Panc1 (cell line): ENCODE data around the gene KCNMB1.

Experiments used
- CTCF ChIP-seq: fragments of 450-650 bp; IDR thresholded peaks from 2 replicates; pipeline ENCODE4 v1.5.1; 2017; ENCODE audit warnings: mild to moderate bottlenecking
- REST ChIP-seq, 2 experiments: IDR thresholded peaks; 2 replicates each; pipeline ENCODE4 v1.6.1; 2011 to 2012; ENCODE audit warnings: low read depth in 2 of 2, control low read depth in 1 of 2, low read length in 1 of 2, mild to moderate bottlenecking in 1 of 2, moderate library complexity in 1 of 2; ENCODE audit not compliant: insufficient read depth in 1 of 2
- SIN3A ChIP-seq: IDR thresholded peaks from 2 replicates; pipeline ENCODE4 v1.6.1; 2012; ENCODE audit warnings: low read depth, mild to moderate bottlenecking, low read length, moderate library complexity, borderline replicate concordance; ENCODE audit not compliant: insufficient read depth

DNA sequence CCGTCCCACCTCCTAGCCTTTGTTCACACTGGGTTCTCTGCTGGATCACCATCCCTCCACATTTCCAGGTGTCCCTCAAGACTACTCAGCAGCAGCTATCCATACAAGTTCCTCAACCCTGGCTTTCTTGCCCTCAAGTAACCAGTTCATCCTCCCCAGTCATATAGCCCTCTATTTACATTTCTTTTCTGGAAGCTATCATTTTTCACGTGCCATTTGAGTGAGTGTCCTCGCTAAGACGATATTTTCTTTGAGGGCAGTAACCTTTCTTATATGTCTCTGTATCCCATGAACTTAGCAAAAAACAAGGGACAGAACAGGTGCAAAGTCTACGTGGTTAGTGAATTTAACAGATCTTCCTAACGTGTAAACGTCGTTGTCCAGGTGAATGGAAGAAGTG, 29.6 kb upstream of the KCNMB1 start:
- TF ChIP-seq CTCF (no peak), SIN3A (no peak), REST (IDR thresholded peaks at IDR 0.05; ENCODE audit: insufficient read depth in 1 of 2, low read depth in 2 of 2, low read length in 1 of 2) (no peak)
